GM21576 (cell line): ENCODE data around the gene SALL1.

ENCODE experiments used
- ATAC-seq: cut with Tn5 transposase; IDR thresholded peaks from one replicate; pipeline ENCODE4 v1.9.1; 2021; ENCODE audit warnings: mild to moderate bottlenecking, moderate library complexity; ENCODE audit not compliant: unreplicated experiment

Gene SALL1

DNA sequence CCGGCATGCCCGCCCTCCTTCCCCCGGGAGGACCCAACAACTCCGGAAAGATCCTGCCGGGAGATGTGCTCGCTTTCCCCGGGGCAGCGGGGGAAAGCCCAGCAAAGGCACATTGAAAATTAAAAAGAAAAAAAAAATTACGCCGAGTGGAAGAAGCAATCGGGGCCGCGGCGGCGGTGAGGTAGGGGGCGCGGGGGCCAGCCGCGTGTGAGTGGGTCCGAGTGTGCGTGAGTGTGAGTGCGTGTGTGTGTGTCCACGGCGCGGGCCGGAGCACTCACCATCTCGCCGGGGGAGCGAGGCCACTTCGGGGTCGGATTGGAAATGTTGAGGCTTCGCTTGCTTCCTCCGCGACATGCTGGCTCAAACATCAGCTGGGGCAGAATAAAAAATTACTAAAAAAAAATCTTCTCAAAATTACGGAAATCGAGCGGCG lies at the start of gene SALL1:
Gene SALL1 (minus strand): TSS at position 383 of the 433 bp plus-strand sequence. CDS start 29 bp downstream, at position 354.
- ATAC-seq = no peak

DNA sequence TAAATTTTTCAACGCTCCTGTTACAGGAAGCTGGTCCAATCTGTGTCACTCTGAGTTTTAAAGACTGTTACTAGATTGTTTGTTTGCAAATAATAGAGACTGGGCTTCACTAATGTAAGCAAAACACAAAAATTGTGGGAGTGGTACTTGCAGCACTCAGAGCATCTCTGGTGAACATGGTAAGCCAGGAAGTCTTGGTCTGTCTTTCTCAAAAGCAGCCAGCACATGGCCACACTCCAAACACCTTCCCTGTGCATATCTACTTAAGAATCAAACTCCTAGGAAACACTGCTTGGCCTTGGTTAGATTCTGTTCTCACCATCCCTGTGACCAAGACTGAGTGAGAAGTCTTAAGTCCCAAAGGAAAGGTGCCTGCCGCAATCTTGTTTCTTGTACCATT lies 49.7 kb upstream of the SALL1 start:
- ATAC-seq = no peak

DNA sequence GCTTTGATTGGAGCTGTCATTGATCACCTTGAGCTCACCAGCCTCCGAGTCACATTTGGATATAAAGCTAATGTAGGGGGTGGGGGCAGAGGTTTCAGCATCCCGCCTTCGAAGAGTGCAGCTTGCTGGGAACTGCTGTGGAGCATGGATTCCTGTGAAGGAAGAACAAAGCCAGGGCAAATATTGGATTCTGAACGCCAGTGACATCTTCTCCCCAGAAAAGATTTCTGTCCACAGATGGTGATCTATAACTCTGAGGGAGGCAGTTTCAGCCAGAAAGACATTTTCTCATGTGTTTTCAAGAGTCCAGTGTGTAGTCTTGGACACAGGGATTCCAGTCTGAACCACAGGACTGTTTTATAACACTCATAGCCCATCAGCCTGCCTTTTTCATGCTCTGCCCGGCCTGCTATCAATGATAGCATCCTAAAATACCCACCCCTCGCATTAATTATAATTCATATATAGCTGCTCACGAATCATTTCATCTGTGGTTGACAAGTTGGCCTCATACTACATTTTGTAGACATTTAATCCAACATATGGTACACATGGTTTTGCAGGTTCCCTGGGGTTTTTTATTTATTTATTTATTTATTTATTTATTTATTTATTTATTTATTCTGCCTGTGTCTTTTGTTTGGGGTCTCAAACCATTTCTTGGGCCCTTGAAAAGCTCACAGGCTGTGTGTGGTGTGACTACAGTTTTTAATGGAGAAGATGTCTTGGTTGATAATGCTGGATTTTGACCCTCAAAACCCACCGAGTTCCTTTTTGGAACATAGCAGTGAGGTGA lies 47.1 kb upstream of the SALL1 start:
- no peak for ATAC-seq

DNA sequence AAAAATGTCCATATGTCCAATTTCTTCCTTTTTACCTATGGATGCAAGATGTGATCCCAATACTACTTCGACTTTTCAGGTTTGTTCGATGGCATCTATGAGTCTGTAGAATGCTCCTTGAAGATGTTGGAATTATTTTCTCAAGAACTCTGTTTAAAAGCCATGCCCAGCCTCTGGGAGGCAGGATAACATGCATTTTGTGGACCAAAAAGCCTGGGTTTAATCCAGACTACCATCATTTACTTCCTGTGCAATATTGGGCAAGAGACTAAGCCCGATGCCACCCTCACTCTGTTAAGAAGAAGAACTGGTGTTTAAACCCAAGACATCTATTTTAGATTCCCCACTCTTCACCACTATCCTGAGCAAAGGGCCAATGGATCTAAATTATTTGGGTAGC lies 42.8 kb upstream of the SALL1 start:
- no peak for ATAC-seq

DNA sequence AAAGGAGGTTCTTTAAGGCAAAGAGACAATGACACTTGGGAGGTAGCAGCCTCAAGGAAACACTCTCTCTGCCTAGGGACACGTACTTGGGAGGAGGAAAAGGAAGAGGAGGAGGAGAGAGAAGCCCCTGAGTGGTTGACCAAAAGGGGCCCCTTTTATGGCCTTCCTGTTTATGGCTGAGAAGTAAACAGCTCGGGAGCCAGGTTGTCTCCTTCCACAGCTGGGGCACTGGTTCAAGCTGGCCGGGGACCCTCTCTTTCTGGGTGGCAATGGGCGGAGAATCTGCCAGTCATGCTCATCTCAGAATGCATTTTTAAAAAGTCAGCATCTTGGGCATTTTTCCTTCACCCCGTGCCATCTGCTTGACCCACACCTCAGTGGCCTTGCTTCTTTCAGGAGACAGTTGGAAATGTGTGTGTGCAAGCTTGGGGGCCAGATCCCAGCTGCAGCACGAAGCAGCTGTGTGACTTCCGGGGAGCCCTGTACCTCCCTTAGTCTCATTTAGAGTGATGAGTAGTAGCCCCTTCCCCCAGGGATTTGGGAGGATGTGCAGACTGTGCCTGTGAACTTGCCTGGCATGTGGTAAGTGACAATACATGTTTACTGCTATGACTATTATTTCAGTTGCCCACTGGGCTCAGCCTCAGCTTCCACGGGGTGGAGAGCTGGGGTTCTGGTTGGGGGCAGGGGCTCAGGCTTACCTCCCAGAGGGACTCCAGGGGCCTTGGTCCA lies 33.8 kb upstream of the SALL1 start:
- ATAC-seq = no peak

DNA sequence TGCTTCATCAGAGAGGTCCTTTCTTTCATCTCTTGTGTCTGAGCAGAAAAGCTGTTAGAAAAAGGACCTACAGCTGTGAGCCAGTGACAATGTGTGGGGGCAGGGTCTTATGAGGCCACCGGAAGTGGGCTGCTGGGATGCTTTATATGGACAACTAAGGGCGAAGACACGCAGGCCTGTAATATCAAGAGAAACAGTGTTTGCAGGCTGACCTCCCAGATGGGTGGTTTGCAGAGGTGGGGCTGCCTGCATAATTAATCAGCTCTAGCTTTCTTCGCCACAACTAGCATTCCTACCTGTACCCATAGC lies 30.4 kb upstream of the SALL1 start:
- no peak for ATAC-seq

DNA sequence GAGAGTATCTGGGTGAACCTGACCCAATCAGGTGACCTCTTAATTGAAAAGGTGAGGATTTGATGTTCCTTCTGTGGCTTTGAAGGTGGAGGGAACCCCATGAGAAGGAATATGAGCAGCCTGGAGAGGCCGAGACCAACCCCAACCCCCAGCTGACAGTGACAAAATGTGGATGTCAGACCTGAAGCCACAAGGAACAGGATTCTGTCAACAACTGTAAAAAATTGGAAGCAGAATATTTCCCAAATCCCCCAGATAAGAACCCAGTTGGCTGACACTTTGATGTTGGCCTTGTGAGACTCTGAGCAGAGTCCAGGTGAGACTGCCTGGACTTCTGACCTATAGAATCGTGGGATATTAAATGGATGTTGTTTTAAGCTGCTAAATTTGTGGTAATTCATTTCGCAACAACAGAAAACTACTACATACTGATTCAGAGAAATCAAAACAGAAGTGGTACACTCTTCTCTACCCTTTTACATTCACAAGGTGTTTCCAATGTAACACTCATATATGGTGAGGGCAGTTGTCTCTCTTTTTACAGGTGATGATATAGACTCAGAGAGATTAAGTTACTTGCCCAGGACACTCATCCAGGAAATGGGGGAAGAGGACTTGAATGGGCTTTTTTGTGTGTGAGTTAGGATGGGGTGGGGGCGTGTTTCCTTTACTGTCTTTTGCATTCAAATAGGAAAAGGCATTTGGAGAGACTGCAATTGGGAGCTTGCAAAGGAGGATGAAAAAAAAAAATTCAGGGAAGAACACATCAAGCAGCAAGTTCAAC lies 29.8 kb upstream of the SALL1 start:
- ATAC-seq = no peak

DNA sequence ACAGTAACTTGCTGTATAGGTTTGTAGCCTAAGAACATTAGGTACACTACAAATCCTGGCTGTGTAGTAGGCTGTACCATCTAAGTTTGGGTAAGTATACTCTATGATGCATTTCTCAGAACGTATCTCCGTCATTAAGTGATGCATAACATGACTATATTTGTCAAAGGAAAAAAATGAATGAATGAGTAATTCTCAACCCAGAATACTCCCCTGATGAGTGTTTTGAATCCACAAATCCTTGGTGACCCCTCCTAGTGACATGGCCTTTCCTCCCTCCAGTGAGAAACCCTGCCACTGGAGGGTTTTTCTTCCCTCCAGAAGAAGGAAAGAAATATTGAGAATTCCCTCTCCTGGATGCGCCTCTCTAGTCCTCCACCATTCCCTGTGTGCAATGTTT lies 24.0 kb upstream of the SALL1 start:
- no peak for ATAC-seq

DNA sequence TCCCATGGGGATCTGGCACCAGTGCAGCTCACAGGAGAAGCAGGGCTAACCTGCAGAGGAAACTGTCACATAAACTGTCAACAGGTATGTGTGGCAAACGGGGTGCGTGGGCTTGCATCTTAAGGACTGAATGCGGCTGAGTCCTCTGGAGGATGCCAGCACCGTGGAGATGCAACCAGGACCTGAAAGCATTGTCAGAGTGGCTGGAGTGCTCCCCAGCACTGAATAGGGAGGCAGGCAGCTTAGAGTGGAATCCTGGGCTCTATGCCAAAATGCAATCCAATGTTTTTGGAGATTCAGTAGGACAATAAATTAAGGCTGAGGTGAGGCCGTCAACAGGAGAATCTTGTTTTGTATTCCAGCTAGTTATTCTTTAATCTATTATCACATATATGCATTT lies 21.3 kb upstream of the SALL1 start:
- ATAC-seq = no peak

DNA sequence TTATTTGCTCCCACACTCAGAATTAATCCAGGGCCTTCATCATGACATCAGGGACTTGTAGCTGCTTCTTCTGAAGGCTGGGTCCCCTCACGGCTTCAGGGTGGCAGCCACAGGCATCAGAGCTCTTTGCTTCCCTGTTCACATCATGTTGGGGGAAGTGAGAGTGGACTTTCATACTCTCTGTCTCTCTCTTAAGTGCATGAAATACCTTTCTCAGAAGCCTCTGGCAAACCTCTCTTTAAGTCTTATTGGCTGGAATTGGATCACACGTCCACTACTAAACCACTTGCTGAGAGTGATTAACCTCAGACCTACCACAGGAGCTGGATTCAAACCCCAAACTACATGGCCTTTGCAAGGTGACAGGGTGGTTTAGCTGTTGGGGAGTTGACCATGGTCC lies 17.7 kb upstream of the SALL1 start:
- no peak for ATAC-seq

DNA sequence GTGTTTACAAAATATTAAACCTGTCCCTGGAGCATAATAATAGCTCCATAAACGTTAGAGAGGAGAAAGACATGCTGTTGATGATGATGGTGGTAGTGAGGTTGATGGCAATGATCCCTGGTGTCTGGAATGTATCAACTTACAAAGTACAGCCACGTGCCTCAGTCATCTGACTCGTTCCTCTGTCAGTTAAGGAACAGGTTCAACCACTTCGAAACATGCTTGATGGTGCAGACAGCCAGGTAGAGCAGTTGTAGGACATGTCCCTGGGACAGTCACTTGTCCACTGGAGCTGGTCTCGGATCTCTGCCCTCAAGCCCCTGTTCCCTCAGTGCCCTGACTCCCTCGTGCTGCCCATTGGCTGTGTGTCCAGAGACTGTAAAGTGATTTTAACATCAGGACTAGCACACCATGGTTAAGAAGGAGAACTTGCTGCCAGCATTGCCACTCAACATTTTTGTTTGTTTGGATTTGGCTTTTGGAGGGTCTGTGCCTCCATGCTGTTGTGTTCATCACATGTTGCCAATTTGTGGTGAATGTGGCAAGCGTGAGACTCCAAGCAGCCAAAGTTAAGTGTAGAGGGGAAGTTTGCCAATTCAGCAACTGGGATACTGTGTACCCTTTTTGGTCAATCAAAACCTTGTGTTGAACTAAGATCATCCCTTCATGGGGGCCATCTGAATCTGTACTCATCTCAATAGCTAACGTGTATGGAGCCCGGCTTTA lies 16.3 kb upstream of the SALL1 start:
- no peak for ATAC-seq

DNA sequence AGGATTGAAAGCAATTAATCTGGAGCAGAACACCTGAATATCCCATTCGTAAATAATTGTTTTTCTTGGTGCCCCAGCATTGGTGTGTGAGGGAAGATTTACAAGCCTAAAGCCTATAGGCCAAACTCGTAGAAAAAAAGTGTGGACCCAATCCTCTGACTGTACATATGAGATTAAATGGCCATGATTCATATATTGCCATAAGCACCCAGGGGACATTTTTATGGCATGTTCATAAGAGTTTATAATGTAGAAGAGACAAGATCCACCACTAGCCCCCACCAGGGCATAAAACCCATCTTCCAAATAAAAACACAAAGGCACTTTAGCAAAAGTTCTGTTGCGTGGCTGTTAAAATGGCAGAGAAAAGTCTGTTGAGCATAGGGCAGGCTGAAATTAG lies 15.5 kb upstream of the SALL1 start:
- no peak for ATAC-seq

DNA sequence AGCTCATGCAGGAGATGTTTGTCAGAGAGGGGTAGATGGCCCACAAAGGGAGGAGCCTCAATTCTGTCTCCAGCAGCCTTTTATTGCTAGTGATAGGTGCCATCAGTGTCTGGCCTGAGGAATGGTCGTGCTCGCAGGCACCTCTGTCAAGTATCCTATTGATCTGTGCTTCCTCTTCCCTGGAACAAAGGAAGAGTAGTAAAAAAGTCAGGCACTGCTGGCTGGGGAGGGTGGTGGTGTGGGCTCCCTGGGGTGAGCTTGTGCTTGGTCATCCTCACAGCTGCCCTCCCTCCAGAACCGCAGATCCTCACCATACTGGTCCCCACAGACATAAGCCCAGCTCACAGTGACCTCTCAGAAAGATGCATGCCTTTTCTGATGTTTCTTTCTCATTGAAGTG lies 15.0 kb upstream of the SALL1 start:
- ATAC-seq = no peak

DNA sequence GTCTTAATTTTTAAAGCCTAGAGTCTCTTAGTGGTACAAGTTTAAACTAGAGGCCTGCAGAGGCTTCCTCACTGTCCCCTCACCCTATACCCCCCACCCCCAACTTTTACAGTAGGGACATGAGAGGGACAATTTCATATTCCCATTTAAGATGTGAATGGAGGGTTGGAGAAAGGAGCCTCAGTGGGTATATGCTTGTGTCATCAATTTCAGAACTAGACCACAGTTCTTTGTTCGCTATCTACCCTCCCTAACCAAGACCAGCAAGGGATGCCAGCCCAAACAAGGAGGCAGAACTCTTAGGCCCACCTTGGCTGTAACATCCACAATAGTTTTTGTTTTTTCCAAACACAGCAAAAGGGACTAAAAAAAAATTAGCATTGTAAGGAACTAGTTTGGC lies 14.0 kb upstream of the SALL1 start:
- ATAC-seq = no peak

DNA sequence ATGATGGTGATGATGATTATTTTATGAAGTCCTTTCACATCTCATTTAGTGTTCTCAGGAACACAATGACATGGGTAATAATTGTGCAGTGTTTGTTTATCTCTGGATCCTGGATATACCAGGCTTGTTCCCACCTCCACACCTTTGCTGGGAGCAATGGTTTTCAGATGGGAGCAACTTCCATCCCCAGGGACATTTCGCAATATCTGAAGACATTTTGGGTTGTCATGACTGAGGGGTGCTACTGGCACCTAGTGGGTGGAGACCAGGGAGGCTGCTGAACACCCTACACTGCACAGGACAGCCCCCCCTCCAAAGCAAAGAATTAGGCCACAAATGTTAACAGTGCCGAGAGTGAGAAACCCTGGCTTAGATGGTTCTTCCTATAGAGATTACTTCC lies 13.5 kb upstream of the SALL1 start:
- ATAC-seq = no peak

DNA sequence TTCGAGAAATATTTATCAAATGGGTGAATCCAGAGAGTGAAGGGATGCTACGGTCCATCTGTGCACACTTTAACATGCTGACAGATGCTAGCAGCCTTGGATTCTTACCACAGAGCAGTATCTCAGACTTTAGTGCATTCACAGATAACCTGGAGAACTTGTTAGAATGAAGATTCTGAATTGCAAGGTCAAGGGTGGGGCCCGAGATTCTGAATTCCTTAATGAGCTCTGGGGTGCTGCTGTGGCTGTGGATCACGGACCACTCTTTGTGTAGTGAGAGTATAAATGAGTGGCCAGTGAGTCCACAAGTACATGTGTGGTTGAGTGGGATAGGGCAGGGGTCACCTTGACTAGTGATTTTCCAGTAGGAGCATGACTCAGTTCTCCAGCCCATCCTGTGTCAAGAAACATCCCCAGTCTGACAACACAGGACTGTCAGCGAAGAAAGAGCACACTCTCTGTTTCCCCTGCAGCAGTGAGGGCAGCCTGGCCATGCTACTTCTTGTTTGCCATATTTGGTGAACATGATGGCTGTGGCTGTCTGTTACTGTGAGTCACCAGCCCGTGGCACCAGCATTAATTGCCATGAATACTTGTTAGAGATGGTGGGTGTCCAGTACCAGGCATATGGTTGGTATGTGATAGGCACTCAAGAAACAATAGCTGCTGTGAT lies 13.0 kb upstream of the SALL1 start:
- ATAC-seq = no peak

DNA sequence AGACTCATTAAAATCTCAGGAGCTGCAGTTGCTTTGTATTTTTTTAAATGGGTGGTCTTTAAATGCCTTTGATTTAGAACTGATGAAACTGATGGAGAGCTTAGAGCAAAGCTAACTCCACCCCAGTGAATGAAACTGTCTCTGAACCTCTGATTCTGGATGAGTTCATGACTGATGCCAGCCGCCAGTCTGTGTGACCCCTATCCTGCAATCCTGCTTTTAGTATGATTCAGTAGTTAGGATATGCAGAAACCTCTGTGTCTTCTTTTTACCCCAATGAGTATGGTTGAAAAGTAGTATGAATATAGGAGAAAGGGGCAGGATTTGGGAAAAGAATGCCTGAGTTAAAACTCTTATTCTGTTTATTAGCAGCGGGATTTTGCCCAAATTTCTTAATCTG lies 12.3 kb upstream of the SALL1 start:
- ATAC-seq = no peak

DNA sequence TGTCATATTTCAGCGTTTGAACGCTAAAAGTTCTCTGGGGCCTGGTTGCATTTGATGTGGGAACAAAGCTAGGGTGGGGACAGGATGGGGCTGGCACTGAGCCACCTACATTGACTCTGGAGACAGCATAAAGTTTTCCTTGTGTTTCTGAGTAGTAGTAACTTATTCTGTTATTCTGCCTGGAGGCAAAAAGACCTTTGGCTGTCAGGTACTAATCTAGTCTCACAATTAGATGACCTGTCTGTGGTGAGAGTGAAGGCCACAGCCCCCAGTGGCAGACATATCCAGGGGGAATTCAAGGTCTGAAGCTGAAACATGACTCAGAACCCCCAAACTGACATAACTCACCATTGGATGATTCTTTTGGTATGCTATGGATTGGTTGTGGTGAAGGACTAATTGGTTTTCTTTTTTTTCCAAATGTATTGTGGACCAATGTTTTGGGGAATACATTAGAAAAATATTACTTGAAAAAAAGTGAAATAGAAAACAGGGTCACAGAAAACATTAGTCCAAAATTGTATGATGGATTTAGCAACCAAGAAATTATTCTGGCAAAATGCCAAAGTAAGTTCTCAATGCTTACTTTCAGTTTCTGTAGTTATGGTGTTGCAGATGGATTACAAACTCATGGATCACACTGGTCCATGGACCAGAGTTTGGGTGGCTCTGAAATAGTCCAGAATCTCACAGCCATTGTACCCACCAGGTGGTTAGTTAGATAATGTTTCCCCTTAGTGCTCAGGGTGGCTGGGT lies 10.5 kb upstream of the SALL1 start:
- no peak for ATAC-seq

DNA sequence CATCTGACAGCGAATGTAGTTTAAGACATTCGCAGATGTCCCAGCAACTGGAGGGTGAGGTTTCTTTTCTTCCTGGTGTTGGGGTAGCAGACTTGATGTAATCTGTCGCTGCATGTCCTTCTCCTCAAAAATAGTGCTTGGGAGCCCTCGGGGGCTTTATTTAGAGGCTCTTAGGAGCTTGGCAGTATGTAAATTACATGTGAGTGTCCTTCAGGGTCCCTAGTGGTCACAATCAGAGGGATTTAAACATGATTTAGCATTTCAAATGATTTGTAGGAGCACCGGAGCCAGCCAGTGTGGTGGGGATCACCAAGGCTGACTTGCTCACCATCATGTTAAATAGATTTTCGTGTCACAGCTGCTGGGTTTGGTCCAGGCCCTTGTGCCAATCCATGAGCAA lies 8.8 kb upstream of the SALL1 start:
- no peak for ATAC-seq

DNA sequence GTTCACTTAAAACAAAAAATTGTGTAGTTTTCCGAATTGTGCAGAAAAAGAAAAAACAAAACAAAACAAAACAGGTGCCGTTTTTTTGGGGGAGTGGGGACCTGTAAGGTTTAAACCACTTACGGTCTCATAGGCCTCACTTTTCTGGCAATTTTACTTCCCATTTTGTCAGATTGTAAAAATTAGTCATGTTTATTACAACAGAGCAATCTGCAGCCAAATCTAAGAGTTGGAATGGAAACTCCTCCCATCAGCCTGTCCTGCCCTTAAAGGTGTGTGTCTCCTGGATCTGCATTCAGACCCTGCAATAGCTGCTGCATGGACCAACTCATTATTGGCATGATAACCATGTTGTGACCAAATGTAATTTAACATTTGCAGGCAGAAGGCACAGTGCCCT lies 8.2 kb upstream of the SALL1 start:
- no peak for ATAC-seq
